ENCODE results near the gene OR13C2. TPM values are rescaled to one million over a fixed set of nuclear protein-coding genes. Genes with fewer than 3 reads are reported as not detected.
"Not testable (repeated sequence)": the region's sequence is repeated elsewhere in the genome, so short reads cannot be mapped to it uniquely, and the experiment has no call there.

OR13C2 gene
- not detected in 2 replicates for total RNA-seq

GRCh38 chr9:104605527-104605926 lies at the start of gene OR13C2:
TSS of gene OR13C2 (minus strand) at chr9:104605627. CDS start at chr9:104605627, 0 bp downstream.
- H3K36me3 Mint-ChIP-seq (ENCODE audit: low read depth); DNase-seq (ENCODE audit: low spot score); intact Hi-C loops (cut with micrococcal nuclease); H3K9me3 Mint-ChIP-seq; H3K27me3 Mint-ChIP-seq (ENCODE audit: low read depth); H3K4me3 Mint-ChIP-seq (ENCODE audit: low read depth); H3K27ac Mint-ChIP-seq; H3K4me1 Mint-ChIP-seq (ENCODE audit: low read depth): not testable (repeated sequence)

- no peak for DNase-seq (ENCODE audit: low spot score)
- Mint-ChIP-seq H3K4me1 (ENCODE audit: low read depth) (no peaks in the 10 kb centered on the region), H3K27ac (no peak overlapping the region), H3K4me3 (ENCODE audit: low read depth) (no peak overlapping the region), H3K36me3 (ENCODE audit: low read depth) (no peaks in the 10 kb centered on the region), H3K27me3 (ENCODE audit: low read depth) (no peaks in the 10 kb centered on the region), H3K9me3 (peaks cover 11% of the 10 kb centered on the region)
- intact Hi-C loops (cut with micrococcal nuclease), result no loop called here
Observed at GRCh38 chr9:104635456-104635855, 30.0 kb upstream of the OR13C2 start.

- Mint-ChIP-seq H3K4me1 (ENCODE audit: low read depth) (no peaks in the 10 kb centered on the region), H3K27me3 (ENCODE audit: low read depth) (no peaks in the 10 kb centered on the region), H3K4me3 (ENCODE audit: low read depth) (no peak overlapping the region), H3K9me3 (peaks cover 7% of the 10 kb centered on the region), H3K27ac (no peak overlapping the region), H3K36me3 (ENCODE audit: low read depth) (no peaks in the 10 kb centered on the region)
- intact Hi-C loops (cut with micrococcal nuclease), result no loop called here
- DNase-seq (ENCODE audit: low spot score), result no peak
Observed at GRCh38 chr9:104633976-104634520, 28.6 kb upstream of the OR13C2 start.

- H3K27me3 Mint-ChIP-seq (ENCODE audit: low read depth); DNase-seq (ENCODE audit: low spot score); H3K27ac Mint-ChIP-seq; H3K4me3 Mint-ChIP-seq (ENCODE audit: low read depth); H3K4me1 Mint-ChIP-seq (ENCODE audit: low read depth); H3K36me3 Mint-ChIP-seq (ENCODE audit: low read depth); H3K9me3 Mint-ChIP-seq; intact Hi-C loops (cut with micrococcal nuclease): not testable (repeated sequence)
Observed at GRCh38 chr9:104625964-104626363, 20.5 kb upstream of the OR13C2 start.

- no peaks in the 10 kb centered on the region for H3K4me1 Mint-ChIP-seq (ENCODE audit: low read depth)
- no peak within 1 kb of the TSS for H3K4me3 Mint-ChIP-seq (ENCODE audit: low read depth)
- no peaks in the 10 kb centered on the region for H3K27me3 Mint-ChIP-seq (ENCODE audit: low read depth)
- no peak within 1 kb of the TSS for H3K27ac Mint-ChIP-seq
- H3K36me3 Mint-ChIP-seq (ENCODE audit: low read depth), result no peaks in the 10 kb centered on the region
- no peaks in the 10 kb centered on the region for H3K9me3 Mint-ChIP-seq
- DNase-seq (ENCODE audit: low spot score), result no peak
- intact Hi-C loops (cut with micrococcal nuclease), result no loop called here
Observed at GRCh38 chr9:104618104-104618503, 12.7 kb upstream of the OR13C2 start, which contains the start of gene OR13C9. TSS of gene OR13C9 (minus strand) at chr9:104618204. CDS start at chr9:104618204, 0 bp downstream.

- Mint-ChIP-seq H3K4me1 (ENCODE audit: low read depth) (no peaks in the 10 kb centered on the region), H3K27me3 (ENCODE audit: low read depth) (no peaks in the 10 kb centered on the region)
- intact Hi-C loops (cut with micrococcal nuclease), result no loop called here
Observed at GRCh38 chr9:104617418-104617817, 12.0 kb upstream of the OR13C2 start.

GRCh38 chr9:104611213-104611612 lies 5.8 kb upstream of the OR13C2 start:
- Mint-ChIP-seq H3K4me1 (ENCODE audit: low read depth) (no peaks in the 10 kb centered on the region), H3K27me3 (ENCODE audit: low read depth) (no peaks in the 10 kb centered on the region), H3K36me3 (ENCODE audit: low read depth) (no peaks in the 10 kb centered on the region), H3K4me3 (ENCODE audit: low read depth) (no peak overlapping the region), H3K9me3 (no peaks in the 10 kb centered on the region), H3K27ac (no peak overlapping the region)
- DNase-seq (ENCODE audit: low spot score), result no peak
- intact Hi-C loops (cut with micrococcal nuclease), result no loop called here

More at GRCh38 chr9:104617418-104617817, 12.0 kb upstream of the OR13C2 start:
- H3K36me3 Mint-ChIP-seq (ENCODE audit: low read depth), result no peaks in the 10 kb centered on the region
- H3K27ac Mint-ChIP-seq, result no peak overlapping the region
- no peak for DNase-seq (ENCODE audit: low spot score)
- no peaks in the 10 kb centered on the region for H3K9me3 Mint-ChIP-seq
- H3K4me3 Mint-ChIP-seq (ENCODE audit: low read depth), result no peak overlapping the region

- H3K9me3 Mint-ChIP-seq, result no peaks in the 10 kb centered on the region
- intact Hi-C loops (cut with micrococcal nuclease), result no loop called here
- no peak overlapping the region for H3K4me3 Mint-ChIP-seq (ENCODE audit: low read depth)
- no peaks in the 10 kb centered on the region for H3K36me3 Mint-ChIP-seq (ENCODE audit: low read depth)
- H3K27me3 Mint-ChIP-seq (ENCODE audit: low read depth), result no peaks in the 10 kb centered on the region
- no peak for DNase-seq (ENCODE audit: low spot score)
- no peaks in the 10 kb centered on the region for H3K4me1 Mint-ChIP-seq (ENCODE audit: low read depth)
- no peak overlapping the region for H3K27ac Mint-ChIP-seq
Observed at GRCh38 chr9:104608336-104608735, 2.9 kb upstream of the OR13C2 start.

GRCh38 chr9:104606152-104606551 lies 725 bp upstream of the OR13C2 start:
- no peak for DNase-seq (ENCODE audit: low spot score)
- Mint-ChIP-seq H3K27me3 (ENCODE audit: low read depth) (no peaks in the 10 kb centered on the region), H3K9me3 (no peaks in the 10 kb centered on the region), H3K4me3 (ENCODE audit: low read depth) (no peak overlapping the region), H3K4me1 (ENCODE audit: low read depth) (no peaks in the 10 kb centered on the region), H3K27ac (no peak overlapping the region), H3K36me3 (ENCODE audit: low read depth) (no peaks in the 10 kb centered on the region)
- intact Hi-C loops (cut with micrococcal nuclease), result no loop called here

GRCh38 chr9:104604801-104605200 lies 626 bp downstream of the OR13C2 start:
- intact Hi-C loops (cut with micrococcal nuclease), result no loop called here
- Mint-ChIP-seq H3K4me1 (ENCODE audit: low read depth) (no peaks in the 10 kb centered on the region), H3K27me3 (ENCODE audit: low read depth) (no peaks in the 10 kb centered on the region), H3K9me3 (no peaks in the 10 kb centered on the region), H3K36me3 (ENCODE audit: low read depth) (no peaks in the 10 kb centered on the region), H3K4me3 (ENCODE audit: low read depth) (no peak overlapping the region), H3K27ac (no peak overlapping the region)
- DNase-seq (ENCODE audit: low spot score), result no peak

GRCh38 chr9:104599313-104599712 lies 6.1 kb downstream of the OR13C2 start, which contains the start of gene OR13C5:
TSS of gene OR13C5 (minus strand) at chr9:104599413. CDS start at chr9:104599413, 0 bp downstream.
- H3K27me3 Mint-ChIP-seq (ENCODE audit: low read depth); H3K36me3 Mint-ChIP-seq (ENCODE audit: low read depth); H3K4me3 Mint-ChIP-seq (ENCODE audit: low read depth); intact Hi-C loops (cut with micrococcal nuclease); DNase-seq (ENCODE audit: low spot score); H3K4me1 Mint-ChIP-seq (ENCODE audit: low read depth); H3K9me3 Mint-ChIP-seq; H3K27ac Mint-ChIP-seq: not testable (repeated sequence)

- H3K36me3 Mint-ChIP-seq (ENCODE audit: low read depth); H3K27me3 Mint-ChIP-seq (ENCODE audit: low read depth); intact Hi-C loops (cut with micrococcal nuclease); H3K4me3 Mint-ChIP-seq (ENCODE audit: low read depth); DNase-seq (ENCODE audit: low spot score); H3K4me1 Mint-ChIP-seq (ENCODE audit: low read depth); H3K9me3 Mint-ChIP-seq; H3K27ac Mint-ChIP-seq: not testable (repeated sequence)
Observed at GRCh38 chr9:104598749-104599148, 6.7 kb downstream of the OR13C2 start.

- H3K9me3 Mint-ChIP-seq, result no peaks in the 10 kb centered on the region
- H3K27me3 Mint-ChIP-seq (ENCODE audit: low read depth), result no peaks in the 10 kb centered on the region
- no peaks in the 10 kb centered on the region for H3K36me3 Mint-ChIP-seq (ENCODE audit: low read depth)
- no peak for DNase-seq (ENCODE audit: low spot score)
- H3K27ac Mint-ChIP-seq, result no peak overlapping the region
- H3K4me1 Mint-ChIP-seq (ENCODE audit: low read depth), result no peaks in the 10 kb centered on the region
- H3K4me3 Mint-ChIP-seq (ENCODE audit: low read depth), result no peak overlapping the region
- intact Hi-C loops (cut with micrococcal nuclease), result no loop called here
Observed at GRCh38 chr9:104589626-104590025, 15.8 kb downstream of the OR13C2 start.
